Thoracic aorta (tissue), 2 donors: ENCODE measurements around the gene SYNE2. TPM values are rescaled to one million over a fixed set of nuclear protein-coding genes. Genes with fewer than 3 reads are reported as not detected.

Experiments
- ATAC-seq: fragments of 150-250 bp; one replicate; pipeline ENCODE4 v1.8.0; 2017; ENCODE audit warnings: low read depth; ENCODE audit not compliant: insufficient number of reproducible peaks, low FRiP score
- DNase-seq: peaks from one replicate; pipeline ENCODE4 v3.0.0-alpha.2; 2020; ENCODE audit warnings: low spot score
- H3K27ac ChIP-seq, 2 donors: fragments of 200-600 bp; sonication (generic); 1 replicate in 1 of 2; 2 replicates in 1 of 2; pipeline ENCODE4 v1.5.1; 2016; ENCODE audit warnings: mild to moderate bottlenecking in 2 of 2, moderate library complexity in 2 of 2
- H3K27me3 ChIP-seq: fragments of 200-600 bp; sonication (generic); replicated peaks from 2 replicates; pipeline ENCODE4 v1.6.0; 2016; ENCODE audit warnings: mild to moderate bottlenecking; ENCODE audit not compliant: insufficient read depth
- H3K36me3 ChIP-seq: fragments of 200-600 bp; sonication (generic); one replicate; pipeline ENCODE4 v1.5.1; 2016
- H3K4me1 ChIP-seq, 2 donors: fragments of 200-600 bp; sonication (generic); 1 replicate in 1 of 2; 2 replicates in 1 of 2; pipeline versions ENCODE4 v1.5.1 to v1.6.0; 2016; ENCODE audit warnings: low read depth in 2 of 2, mild to moderate bottlenecking in 1 of 2; ENCODE audit not compliant: control insufficient read depth in 1 of 2
- H3K4me3 ChIP-seq: fragments of 200-600 bp; sonication (generic); 2 replicates; pipeline ENCODE4 v1.5.1; 2016; ENCODE audit warnings: mild to moderate bottlenecking
- H3K9me3 ChIP-seq: fragments of 200-600 bp; sonication (generic); 2 replicates; pipeline ENCODE4 v1.5.1; 2016
- total RNA-seq, 2 donors: library from RNA; depleted of rRNA; stranded (reverse); fragments of >200 nt; gene quantifications; one replicate each; pipeline versions ENCODE4 v1.1.0 to v1.2.3, GENCODE V29; 2016
- TF ChIP-seq, protein P1 (sequence below): fragments of 200-600 bp; sonication (generic); IDR thresholded peaks from one replicate; pipeline ENCODE4 v1.5.1; 2019; ENCODE audit warnings: antibody characterized with exemption

Gene SYNE2
- total RNA-seq, 2 donors from 2014 or later, result 125 to 256 TPM

DNA sequence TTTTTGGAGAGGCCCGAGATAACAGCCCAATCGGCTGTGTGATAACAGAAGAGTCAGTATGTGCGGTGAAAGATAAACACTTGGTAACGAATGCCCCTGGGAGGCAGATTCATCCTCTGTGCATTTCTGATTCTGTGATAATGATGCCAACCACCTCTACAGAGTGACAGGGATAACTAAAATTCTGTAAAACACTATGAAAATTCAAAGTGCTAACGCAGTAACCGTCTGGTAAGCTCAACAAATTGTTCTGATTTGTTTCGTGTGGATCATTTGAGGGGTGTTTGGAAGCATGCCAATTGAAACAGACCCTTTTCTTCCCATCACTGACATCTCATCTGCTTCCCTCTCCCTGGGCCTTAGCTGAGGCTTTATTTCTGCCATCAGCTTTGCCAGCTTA, 365.0 kb downstream of the SYNE2 start:
- Histone ChIP-seq H3K27ac (no peak overlapping the region), H3K4me1 (peaks cover 7 to 26% of the 10 kb centered on the region in 2 donors), H3K27me3 (no peaks in the 10 kb centered on the region), H3K36me3 (peaks cover 33% of the 10 kb centered on the region), H3K9me3 (no peaks in the 10 kb centered on the region), H3K4me3 (no peak overlapping the region)
- ATAC-seq (no peak), DNase-seq (no peak)
- TF ChIP-seq, protein P1, sequence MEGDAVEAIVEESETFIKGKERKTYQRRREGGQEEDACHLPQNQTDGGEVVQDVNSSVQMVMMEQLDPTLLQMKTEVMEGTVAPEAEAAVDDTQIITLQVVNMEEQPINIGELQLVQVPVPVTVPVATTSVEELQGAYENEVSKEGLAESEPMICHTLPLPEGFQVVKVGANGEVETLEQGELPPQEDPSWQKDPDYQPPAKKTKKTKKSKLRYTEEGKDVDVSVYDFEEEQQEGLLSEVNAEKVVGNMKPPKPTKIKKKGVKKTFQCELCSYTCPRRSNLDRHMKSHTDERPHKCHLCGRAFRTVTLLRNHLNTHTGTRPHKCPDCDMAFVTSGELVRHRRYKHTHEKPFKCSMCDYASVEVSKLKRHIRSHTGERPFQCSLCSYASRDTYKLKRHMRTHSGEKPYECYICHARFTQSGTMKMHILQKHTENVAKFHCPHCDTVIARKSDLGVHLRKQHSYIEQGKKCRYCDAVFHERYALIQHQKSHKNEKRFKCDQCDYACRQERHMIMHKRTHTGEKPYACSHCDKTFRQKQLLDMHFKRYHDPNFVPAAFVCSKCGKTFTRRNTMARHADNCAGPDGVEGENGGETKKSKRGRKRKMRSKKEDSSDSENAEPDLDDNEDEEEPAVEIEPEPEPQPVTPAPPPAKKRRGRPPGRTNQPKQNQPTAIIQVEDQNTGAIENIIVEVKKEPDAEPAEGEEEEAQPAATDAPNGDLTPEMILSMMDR, result no peak

DNA sequence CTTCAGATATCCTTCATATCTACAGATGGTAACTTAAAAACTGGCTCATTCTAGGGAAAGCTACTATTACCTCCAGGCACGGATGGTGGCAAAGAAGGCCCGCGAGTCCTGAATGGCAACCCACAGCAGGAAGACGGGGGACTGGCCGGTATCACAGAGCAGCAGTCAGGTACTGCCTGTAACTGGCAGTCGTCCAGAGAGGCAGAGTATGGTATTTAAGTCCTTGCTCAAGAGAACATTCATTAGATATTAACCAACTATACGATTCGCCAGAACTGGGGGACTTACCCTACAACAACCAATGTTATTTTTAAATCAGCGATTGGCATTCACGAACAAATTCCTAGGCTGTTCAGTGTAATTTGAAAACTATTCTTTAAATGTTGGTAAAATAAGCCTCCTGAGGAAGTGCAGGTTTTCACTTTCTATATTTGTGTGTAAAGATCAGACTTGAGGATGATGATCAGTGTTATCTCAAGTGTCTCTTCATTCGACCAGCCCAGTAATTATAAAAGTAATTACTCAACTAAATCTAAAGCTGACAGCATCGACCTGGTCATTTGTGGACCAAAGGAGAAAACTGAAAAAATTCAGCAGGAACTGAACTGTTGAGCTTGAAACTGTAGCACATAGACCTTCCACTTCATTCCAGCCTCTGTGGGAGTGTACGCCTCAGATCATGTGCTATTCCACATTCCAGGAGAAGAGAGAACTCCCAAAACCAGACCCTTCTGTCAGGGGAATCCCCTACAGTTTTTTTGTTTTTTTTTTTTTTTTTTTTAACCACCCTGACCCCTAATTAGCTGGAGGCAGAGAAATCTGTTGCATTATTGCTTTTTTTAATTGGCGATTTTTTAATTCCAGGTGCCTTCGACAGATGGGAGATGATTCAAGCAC, 365.8 kb downstream of the SYNE2 start:
- TF ChIP-seq, protein P1, result no peak
- no peak for DNase-seq
- ATAC-seq, result no peak

DNA sequence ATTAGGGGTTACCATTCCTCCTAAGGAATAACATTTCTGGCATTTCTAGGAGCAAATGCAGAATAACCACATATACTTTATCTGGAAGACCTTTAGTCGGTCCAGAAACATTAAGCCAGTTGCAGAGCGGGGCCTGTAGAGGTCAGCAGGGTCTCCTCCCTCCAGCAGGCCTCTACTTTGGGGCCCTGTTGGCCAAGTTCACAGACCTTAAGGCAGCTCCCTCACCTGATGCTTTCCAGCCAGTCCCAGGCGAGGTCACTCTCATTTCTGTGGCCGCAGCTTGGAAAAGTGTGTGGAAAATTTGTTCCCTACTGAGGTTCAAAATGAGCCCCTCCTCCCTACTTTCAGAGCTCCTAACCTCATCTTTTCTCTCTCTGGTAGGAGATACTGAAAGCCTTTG, 367.3 kb downstream of the SYNE2 start:
- Histone ChIP-seq H3K27ac (no peak overlapping the region), H3K36me3 (peaks cover 46% of the 10 kb centered on the region), H3K4me3 (no peak overlapping the region), H3K27me3 (no peaks in the 10 kb centered on the region), H3K9me3 (no peaks in the 10 kb centered on the region), H3K4me1 (peaks cover 0 to 11% of the 10 kb centered on the region in 2 donors)
- TF ChIP-seq, protein P1, result no peak
- DNase-seq, result no peak
- no peak for ATAC-seq

More for the DNA sequence above, 365.8 kb downstream of the SYNE2 start:
- H3K4me1 ChIP-seq, result peaks cover 2 to 19% of the 10 kb centered on the region in 2 donors
- no peaks in the 10 kb centered on the region for H3K27me3 ChIP-seq
- H3K4me3 ChIP-seq, result no peak overlapping the region
- no peak overlapping the region for H3K27ac ChIP-seq
- peaks cover 39% of the 10 kb centered on the region for H3K36me3 ChIP-seq
- H3K9me3 ChIP-seq, result no peaks in the 10 kb centered on the region

DNA sequence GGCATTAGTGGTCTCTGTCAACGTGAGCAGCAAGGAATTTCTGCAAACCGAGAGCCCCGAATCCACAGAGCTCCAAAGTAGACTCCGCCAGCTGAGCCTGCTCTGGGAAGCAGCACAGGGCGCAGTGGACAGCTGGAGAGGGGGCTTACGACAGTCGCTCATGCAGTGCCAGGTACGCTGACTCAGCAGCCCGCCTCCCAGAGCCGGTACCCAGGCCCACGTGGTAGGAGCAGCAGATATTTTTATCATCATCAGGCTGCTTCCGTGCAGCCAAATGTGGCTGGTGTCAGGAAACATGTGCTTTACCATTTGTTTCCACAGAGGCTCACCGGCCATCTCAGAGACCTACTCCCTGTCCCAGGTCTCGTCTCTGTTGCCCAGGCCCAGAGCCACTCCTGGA, 367.7 kb downstream of the SYNE2 start:
- Histone ChIP-seq H3K4me1 (peaks cover 0 to 11% of the 10 kb centered on the region in 2 donors), H3K36me3 (peaks cover 46% of the 10 kb centered on the region), H3K9me3 (no peaks in the 10 kb centered on the region), H3K27ac (no peak overlapping the region), H3K27me3 (no peaks in the 10 kb centered on the region), H3K4me3 (no peak overlapping the region)
- ATAC-seq (no peak), DNase-seq (no peak)
- TF ChIP-seq, protein P1, result no peak

DNA sequence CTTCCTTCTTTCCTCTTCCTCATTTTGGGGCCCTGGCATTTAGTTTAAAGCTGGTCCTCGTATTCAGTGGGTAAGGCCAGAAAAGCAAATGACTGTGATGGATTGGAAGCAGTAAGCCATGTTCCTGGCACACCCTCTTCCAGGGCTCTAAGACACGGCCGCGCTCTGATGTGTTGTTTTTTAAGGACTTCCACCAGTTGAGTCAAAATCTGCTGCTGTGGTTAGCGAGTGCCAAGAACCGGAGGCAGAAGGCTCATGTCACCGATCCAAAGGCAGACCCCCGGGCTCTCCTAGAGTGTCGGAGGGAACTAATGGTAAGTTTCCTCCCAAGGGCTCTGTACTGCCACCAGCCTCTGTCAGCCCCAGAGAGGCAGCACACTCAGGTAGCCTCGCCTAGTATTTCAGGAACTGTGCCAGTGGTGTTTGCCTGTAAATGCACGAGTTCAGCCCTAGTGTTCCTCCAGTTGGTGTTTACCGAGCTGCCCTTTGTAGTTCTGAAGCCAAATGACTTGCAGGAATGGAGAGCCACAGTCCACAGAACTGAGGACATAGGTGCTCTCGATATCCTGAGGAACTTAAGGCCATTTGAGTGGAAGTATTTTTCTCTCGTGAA, 368.7 kb downstream of the SYNE2 start:
- peaks cover 0 to 11% of the 10 kb centered on the region in 2 donors for H3K4me1 ChIP-seq
- no peak overlapping the region for H3K27ac ChIP-seq
- TF ChIP-seq, protein P1, result no peak
- ATAC-seq, result no peak
- no peak overlapping the region for H3K4me3 ChIP-seq
- H3K36me3 ChIP-seq, result peaks cover 46% of the 10 kb centered on the region
- H3K27me3 ChIP-seq, result no peaks in the 10 kb centered on the region
- H3K9me3 ChIP-seq, result no peaks in the 10 kb centered on the region
- no peak for DNase-seq
